ENCODE data around the gene TAL1. TPM values are rescaled to one million over a fixed set of nuclear protein-coding genes. Genes with fewer than 3 reads are reported as not detected.

Gene TAL1
- total and polyA plus RNA-seq, 2 of the 13 experiments (the other 11 are each of a cell fraction or from before 2014, with no cell fraction given), result 0.05 TPM; not detected in 1

DNA sequence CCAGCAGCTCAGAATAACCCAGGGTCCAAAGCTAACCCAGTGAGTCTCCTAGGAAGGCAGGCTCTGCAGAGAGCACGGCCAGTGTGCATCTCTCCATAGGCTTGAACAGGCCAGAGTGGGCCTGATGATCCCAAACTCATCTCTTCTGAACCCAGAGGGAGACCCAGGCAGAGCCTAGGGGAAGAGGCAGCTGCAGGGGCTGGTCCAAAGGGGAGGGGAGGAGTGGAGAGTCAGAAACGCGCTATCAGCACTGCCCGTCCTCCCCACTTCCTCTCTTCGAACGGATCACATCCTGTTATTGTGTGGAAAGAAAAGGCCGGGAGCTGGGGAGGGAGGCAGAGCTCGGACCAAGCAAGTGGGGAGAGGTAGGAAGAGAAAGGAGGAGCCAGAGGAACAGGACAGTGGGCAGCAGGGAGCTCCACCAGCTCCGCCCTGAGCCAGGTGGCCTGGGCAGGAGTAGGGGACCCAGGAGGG, 20.2 kb downstream of the TAL1 start (continued):
- TF ChIP-seq, protein P1, sequence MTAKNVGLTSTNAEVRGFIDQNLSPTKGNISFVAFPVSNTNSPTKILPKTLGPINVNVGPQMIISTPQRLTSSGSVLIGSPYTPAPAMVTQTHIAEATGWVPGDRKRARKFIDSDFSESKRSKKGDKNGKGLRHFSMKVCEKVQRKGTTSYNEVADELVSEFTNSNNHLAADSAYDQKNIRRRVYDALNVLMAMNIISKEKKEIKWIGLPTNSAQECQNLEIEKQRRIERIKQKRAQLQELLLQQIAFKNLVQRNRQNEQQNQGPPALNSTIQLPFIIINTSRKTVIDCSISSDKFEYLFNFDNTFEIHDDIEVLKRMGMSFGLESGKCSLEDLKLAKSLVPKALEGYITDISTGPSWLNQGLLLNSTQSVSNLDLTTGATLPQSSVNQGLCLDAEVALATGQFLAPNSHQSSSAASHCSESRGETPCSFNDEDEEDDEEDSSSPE (CRISPR knock-in tag; IDR thresholded peaks at IDR 0.05), result no peak
- TF ChIP-seq THAP9 (CRISPR knock-in tag; IDR thresholded peaks at IDR 0.05; ENCODE audit: borderline replicate concordance), result no peak
- TF ChIP-seq, protein P2, sequence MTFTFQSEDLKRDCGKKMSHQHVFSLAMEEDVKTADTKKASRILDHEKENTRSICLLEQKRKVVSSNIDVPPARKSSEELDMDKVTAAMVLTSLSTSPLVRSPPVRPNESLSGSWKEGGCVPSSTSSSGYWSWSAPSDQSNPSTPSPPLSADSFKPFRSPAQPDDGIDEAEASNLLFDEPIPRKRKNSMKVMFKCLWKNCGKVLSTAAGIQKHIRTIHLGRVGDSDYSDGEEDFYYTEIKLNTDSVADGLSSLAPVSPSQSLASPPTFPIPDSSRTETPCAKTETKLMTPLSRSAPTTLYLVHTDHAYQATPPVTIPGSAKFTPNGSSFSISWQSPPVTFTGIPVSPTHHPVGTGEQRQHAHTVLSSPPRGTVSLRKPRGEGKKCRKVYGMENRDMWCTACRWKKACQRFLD (CRISPR knock-in tag; IDR thresholded peaks at IDR 0.05; ENCODE audit: borderline replicate concordance), result no peak
- no peak for TF ChIP-seq ZSCAN31 (CRISPR knock-in tag; IDR thresholded peaks at IDR 0.05; ENCODE audit: low read depth)
- TF ChIP-seq NFE2L2 (IDR thresholded peaks at IDR 0.05; ENCODE audit: low read length), result no peak

DNA sequence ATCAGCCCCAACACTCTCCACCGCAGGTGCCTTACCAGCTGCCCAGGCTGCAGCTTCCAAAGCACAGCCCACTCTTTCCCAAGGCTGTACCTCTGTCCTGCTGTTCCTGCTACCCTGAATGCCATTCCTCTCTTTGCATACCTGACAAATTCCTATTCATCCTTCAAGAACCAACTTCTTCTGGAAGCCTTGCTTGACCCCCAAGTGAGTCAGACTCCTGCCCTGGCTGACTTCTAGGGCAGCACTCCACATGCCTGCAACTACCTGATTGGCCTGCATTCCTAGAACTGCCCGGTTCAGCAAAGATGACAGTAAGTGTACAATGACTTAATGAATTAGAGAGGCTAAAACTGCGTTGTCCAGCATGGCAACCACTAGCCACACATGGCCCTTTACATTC, 21.4 kb downstream of the TAL1 start:
- WGBS (ENCODE audit: low lambda C conversion rate), result 35% methylated on average over 3 of the region's 3 CpGs
- FAIRE-seq (no peak), ATAC-seq (no peak), DNase-seq (ENCODE audit: low spot score) (no peak)
- no peak overlapping the region for H3K4me2 ChIP-seq (ENCODE audit: low read depth, low read length)
- no peaks in the 10 kb centered on the region for H4K20me1 ChIP-seq (ENCODE audit: insufficient read depth, low read length)
- CTCF ChIA-PET (ENCODE audit: low intra/inter-chr PET ratio, low total read pairs), result no interaction called here
- peaks cover 37% of the 10 kb centered on the region for H3K4me1 ChIP-seq (ENCODE audit: insufficient read depth, low read length)
- no peaks in the 10 kb centered on the region for H3K36me3 ChIP-seq (replicated peaks in 1 of 2; ENCODE audit: control insufficient read depth in 1 of 2, insufficient read depth in 2 of 2, low read length in 2 of 2)
- no peak overlapping the region for H3K4me3 ChIP-seq (replicated peaks in 1 of 3; ENCODE audit: insufficient read depth in 1 of 3, low read depth in 2 of 3, low read length in 3 of 3)
- POLR2A ChIA-PET, result no interaction called here
- no TSS peak for BruUV-seq (replicated peaks)
- intact Hi-C loops (cut with micrococcal nuclease; ENCODE audit: unreplicated experiment), result no loop called here
- no peak overlapping the region for H3K9ac ChIP-seq (ENCODE audit: insufficient read depth, low read depth, low read length)
- H3K79me2 ChIP-seq (ENCODE audit: insufficient read depth, low read length), result no peaks in the 10 kb centered on the region
- no peak overlapping the region for H2AFZ ChIP-seq (ENCODE audit: low read length)
- no peak overlapping the region for H3K27ac ChIP-seq (ENCODE audit: extremely low read length, insufficient read depth, low read length)
- H3K9me3 ChIP-seq (ENCODE audit: low read length), result no peaks in the 10 kb centered on the region
- in situ Hi-C loops (cut with HindIII; ENCODE audit: extremely low pct_ligation_motif_present, low pct_unique_long_range_greater_than_20kb), result no loop called here
- H3K27me3 ChIP-seq (ENCODE audit: control insufficient read depth in 1 of 2, insufficient read depth in 2 of 2, low read length in 2 of 2), result peaks cover 6 to 44% of the 10 kb centered on the region in 2 experiments; a peak in 3 of 5 replicates
- no peak for TF ChIP-seq ZNF589 (CRISPR knock-in tag; conservative IDR thresholded peaks at IDR 0.05)
- no peak for TF ChIP-seq ZNF160 (CRISPR knock-in tag; IDR thresholded peaks at IDR 0.05)
- TF ChIP-seq THRA (CRISPR knock-in tag; IDR thresholded peaks at IDR 0.05; ENCODE audit: borderline replicate concordance), result no peak
- no peak for TF ChIP-seq FIP1L1 (IDR thresholded peaks at IDR 0.05; ENCODE audit: borderline replicate concordance, insufficient read depth, low read depth, low read length)
- TF ChIP-seq SMARCE1 (IDR thresholded peaks at IDR 0.05; ENCODE audit: borderline replicate concordance), result no peak
- TF ChIP-seq, protein P3, sequence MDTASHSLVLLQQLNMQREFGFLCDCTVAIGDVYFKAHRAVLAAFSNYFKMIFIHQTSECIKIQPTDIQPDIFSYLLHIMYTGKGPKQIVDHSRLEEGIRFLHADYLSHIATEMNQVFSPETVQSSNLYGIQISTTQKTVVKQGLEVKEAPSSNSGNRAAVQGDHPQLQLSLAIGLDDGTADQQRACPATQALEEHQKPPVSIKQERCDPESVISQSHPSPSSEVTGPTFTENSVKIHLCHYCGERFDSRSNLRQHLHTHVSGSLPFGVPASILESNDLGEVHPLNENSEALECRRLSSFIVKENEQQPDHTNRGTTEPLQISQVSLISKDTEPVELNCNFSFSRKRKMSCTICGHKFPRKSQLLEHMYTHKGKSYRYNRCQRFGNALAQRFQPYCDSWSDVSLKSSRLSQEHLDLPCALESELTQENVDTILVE (CRISPR knock-in tag; IDR thresholded peaks at IDR 0.05), result no peak
- TF ChIP-seq ZNF607 (CRISPR knock-in tag; IDR thresholded peaks at IDR 0.05; ENCODE audit: borderline replicate concordance), result no peak
- no peak for TF ChIP-seq ZNF12 (CRISPR knock-in tag; IDR thresholded peaks at IDR 0.05)
- no peak for TF ChIP-seq FOXJ3 (CRISPR knock-in tag; IDR thresholded peaks at IDR 0.05; ENCODE audit: borderline replicate concordance)
- no peak for TF ChIP-seq HOXD1 (CRISPR knock-in tag; IDR thresholded peaks at IDR 0.05)
- no peak for TF ChIP-seq SRF (IDR thresholded peaks at IDR 0.05; ENCODE audit: low read depth, low read length)
